ENCODE results near the gene ROR2. TPM values are rescaled to one million over a fixed set of nuclear protein-coding genes. Genes with fewer than 3 reads are reported as not detected.

The ROR2 gene
- polyA plus RNA-seq, 1 experiment, result 9.7 TPM

GRCh38 chr9:91844701-91845291, 105.2 kb downstream of the ROR2 start:
- Histone ChIP-seq H3K27ac (ENCODE audit: low read depth, low read length) (no peak overlapping the region), H3K9me3 (ENCODE audit: control insufficient read depth, insufficient read depth, low read length) (no peaks in the 10 kb centered on the region), H3K4me3 (ENCODE audit: low read depth, low read length) (no peak overlapping the region), H3K27me3 (ENCODE audit: control insufficient read depth, insufficient read depth, low read length) (peaks cover 6% of the 10 kb centered on the region)
- ChIA-PET CTCF (no interaction called here), POLR2A (no interaction called here)
- no peak for TF ChIP-seq CTCF (IDR thresholded peaks at IDR 0.05; ENCODE audit: low read depth, low read length)
- no peak for DNase-seq (ENCODE audit: low read depth, low spot score)

GRCh38 chr9:91844190-91844589, 105.8 kb downstream of the ROR2 start:
- Histone ChIP-seq H3K27ac (ENCODE audit: low read depth, low read length) (no peak overlapping the region), H3K27me3 (ENCODE audit: control insufficient read depth, insufficient read depth, low read length) (peaks cover 6% of the 10 kb centered on the region), H3K4me3 (ENCODE audit: low read depth, low read length) (no peak overlapping the region), H3K9me3 (ENCODE audit: control insufficient read depth, insufficient read depth, low read length) (no peaks in the 10 kb centered on the region)
- ChIA-PET POLR2A (interaction anchor here (1.5 kb wide), 1 partner anchor 26 kb away, joined by 6 read pairs; no protein-coding TSS in a partner anchor), CTCF (no interaction called here)
- TF ChIP-seq CTCF (IDR thresholded peaks at IDR 0.05; ENCODE audit: low read depth, low read length), result no peak
- DNase-seq (ENCODE audit: low read depth, low spot score), result no peak

GRCh38 chr9:91843623-91844148, 106.3 kb downstream of the ROR2 start:
- DNase-seq (ENCODE audit: low read depth, low spot score), result no peak
- no peak for TF ChIP-seq CTCF (IDR thresholded peaks at IDR 0.05; ENCODE audit: low read depth, low read length)
- Histone ChIP-seq H3K27me3 (ENCODE audit: control insufficient read depth, insufficient read depth, low read length) (peaks cover 6% of the 10 kb centered on the region), H3K9me3 (ENCODE audit: control insufficient read depth, insufficient read depth, low read length) (no peaks in the 10 kb centered on the region), H3K27ac (ENCODE audit: low read depth, low read length) (no peak overlapping the region), H3K4me3 (ENCODE audit: low read depth, low read length) (no peak overlapping the region)
- ChIA-PET CTCF (no interaction called here), POLR2A (interaction anchor here (1.5 kb wide), 1 partner anchor 26 kb away, joined by 6 read pairs; no protein-coding TSS in a partner anchor)

GRCh38 chr9:91843093-91843492, 106.9 kb downstream of the ROR2 start:
- CTCF ChIA-PET, result no interaction called here
- no peak for DNase-seq (ENCODE audit: low read depth, low spot score)
- H3K27ac ChIP-seq (ENCODE audit: low read depth, low read length), result no peak overlapping the region
- H3K9me3 ChIP-seq (ENCODE audit: control insufficient read depth, insufficient read depth, low read length), result no peaks in the 10 kb centered on the region
- peaks cover 8% of the 10 kb centered on the region for H3K27me3 ChIP-seq (ENCODE audit: control insufficient read depth, insufficient read depth, low read length)
- H3K4me3 ChIP-seq (ENCODE audit: low read depth, low read length), result no peak overlapping the region
- no peak for TF ChIP-seq CTCF (IDR thresholded peaks at IDR 0.05; ENCODE audit: low read depth, low read length)
- POLR2A ChIA-PET, result interaction anchor here (1.5 kb wide), 1 partner anchor 25 kb away, joined by 6 read pairs; no protein-coding TSS in a partner anchor

- Histone ChIP-seq H3K27ac (ENCODE audit: low read depth, low read length) (no peak overlapping the region), H3K9me3 (ENCODE audit: control insufficient read depth, insufficient read depth, low read length) (no peaks in the 10 kb centered on the region), H3K4me3 (ENCODE audit: low read depth, low read length) (no peak overlapping the region), H3K27me3 (ENCODE audit: control insufficient read depth, insufficient read depth, low read length) (peaks cover 8% of the 10 kb centered on the region)
- ChIA-PET POLR2A (no interaction called here), CTCF (no interaction called here)
- TF ChIP-seq CTCF (IDR thresholded peaks at IDR 0.05; ENCODE audit: low read depth, low read length), result no peak
- no peak for DNase-seq (ENCODE audit: low read depth, low spot score)
Measured at GRCh38 chr9:91842358-91843049, 107.5 kb downstream of the ROR2 start.

Data from AG04450 (cell line).